Smooth muscle cell of bladder (primary cell): ENCODE data around the gene PTPRT. TPM values are rescaled to one million over a fixed set of nuclear protein-coding genes. Genes with fewer than 3 reads are reported as not detected.

ENCODE experiments used
- total RNA-seq: library from RNA; depleted of rRNA; stranded (reverse); fragments of >200 nt; gene quantifications from 2 replicates; pipeline ENCODE4 v1.2.3, GENCODE V29; 2014

PTPRT gene
- total RNA-seq: under 0.01 and 0.09 TPM in 2 replicates

DNA sequence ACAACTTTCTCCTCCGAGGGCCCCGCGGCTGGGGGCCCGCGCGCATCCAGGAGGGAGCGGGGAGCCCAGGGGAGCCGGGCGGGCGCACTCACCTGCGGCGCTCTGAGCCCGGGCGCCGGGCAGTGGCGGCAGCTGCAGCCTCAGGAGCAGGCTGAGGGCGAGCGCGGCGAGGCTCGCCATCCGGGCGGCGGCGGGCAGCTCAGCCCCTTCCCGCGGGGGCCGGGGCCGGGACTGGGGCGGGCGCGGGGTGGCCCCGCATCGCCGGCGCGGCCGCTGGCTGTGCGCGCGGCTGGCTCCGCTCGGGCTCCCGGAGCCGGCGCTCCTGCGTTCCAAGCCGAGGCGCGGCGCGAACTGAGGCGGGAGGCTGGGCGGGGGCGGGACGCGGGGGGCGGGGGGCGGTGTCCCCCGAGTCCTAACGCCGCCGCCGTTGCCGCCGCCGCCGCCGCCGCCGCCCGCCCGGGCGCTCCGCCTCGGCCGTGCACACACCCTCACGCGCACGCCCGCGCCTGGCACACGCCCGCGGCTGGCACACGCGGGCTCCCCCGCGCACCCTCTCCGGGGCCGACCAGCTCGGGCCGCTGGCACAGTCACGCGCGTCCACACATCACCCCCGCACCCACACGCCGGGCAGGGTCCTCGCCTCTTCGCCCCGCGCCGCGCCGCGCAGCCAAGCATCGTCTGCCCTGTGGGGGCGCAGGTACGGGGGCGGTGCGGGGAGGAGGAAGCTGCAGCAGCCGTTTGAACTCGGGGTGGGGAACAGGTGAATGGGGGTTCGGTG is at the start of gene PTPRT:
Gene PTPRT, minus strand, starts transcription at position 353 of the 778 bp plus-strand sequence. Its CDS starts 173 bp downstream, at position 180.

